Endothelial cell of umbilical vein (primary cell): Measurements from ENCODE around the gene ZDBF2.

Source experiments
- CTCF ChIP-seq, 2 donors: IDR thresholded peaks; 1 replicate in 1 of 2; 2 replicates in 1 of 2; pipeline ENCODE4 v1.5.1; 2011; ENCODE audit warnings: low read length in 2 of 2, mild to moderate bottlenecking in 2 of 2, moderate library complexity in 2 of 2, control low read depth in 1 of 2, inconsistent platforms in 1 of 2, low read depth in 1 of 2; ENCODE audit not compliant: insufficient read depth in 1 of 2; ENCODE audit errors: extremely low read depth in 1 of 2
- EZH2 ChIP-seq: IDR thresholded peaks from 2 replicates; pipeline ENCODE4 v1.6.1; 2012; ENCODE audit warnings: borderline replicate concordance, low read depth, mild to moderate bottlenecking, moderate library complexity, low read length, inconsistent platforms; ENCODE audit not compliant: severe bottlenecking
- FOS ChIP-seq: IDR thresholded peaks from 2 replicates; pipeline ENCODE4 v1.6.1; 2011; ENCODE audit warnings: mild to moderate bottlenecking, low read length, moderate library complexity, borderline replicate concordance; ENCODE audit not compliant: insufficient read depth
- GATA2 ChIP-seq: IDR thresholded peaks from 2 replicates; pipeline ENCODE4 v1.7.0; 2011; ENCODE audit warnings: low read depth, mild to moderate bottlenecking, moderate library complexity, mixed read lengths, low read length; ENCODE audit not compliant: insufficient read length, insufficient read depth
- JUN ChIP-seq: IDR thresholded peaks from 2 replicates; pipeline ENCODE4 v1.6.1; 2011; ENCODE audit warnings: borderline replicate concordance, low read depth; ENCODE audit not compliant: insufficient read length, insufficient read depth
- MAX ChIP-seq: IDR thresholded peaks from 2 replicates; pipeline ENCODE4 v1.6.1; 2011; ENCODE audit not compliant: insufficient read depth, insufficient read length
- MYC ChIP-seq: IDR thresholded peaks from one replicate; pipeline ENCODE4 v1.6.1; 2011; ENCODE audit warnings: mild to moderate bottlenecking, low read depth, low read length
- POLR2A ChIP-seq: IDR thresholded peaks from 2 replicates; pipeline ENCODE4 v1.6.1; 2012; ENCODE audit warnings: low read depth, mild to moderate bottlenecking, control low read depth, low read length
- POLR2AphosphoS5 ChIP-seq: IDR thresholded peaks from 2 replicates; pipeline ENCODE4 v1.6.1; 2012; ENCODE audit warnings: low read depth, mild to moderate bottlenecking, control low read depth, low read length, moderate library complexity; ENCODE audit not compliant: insufficient read depth

- no peak for TF ChIP-seq POLR2A
- TF ChIP-seq CTCF (IDR thresholded peaks at IDR 0.05; ENCODE audit: extremely low read depth in 1 of 2, insufficient read depth in 1 of 2, low read depth in 1 of 2, low read length in 2 of 2), result no peak
- TF ChIP-seq POLR2AphosphoS5, result no peak
- TF ChIP-seq MAX, result no peak
- no peak for TF ChIP-seq EZH2
- TF ChIP-seq JUN, result no peak
- no peak for TF ChIP-seq FOS
- TF ChIP-seq MYC, result no peak
- TF ChIP-seq GATA2, result no peak
Observed at GRCh38 chr2:206266130-206267125, 8.0 kb upstream of the ZDBF2 start.
